KG1 (cell line): ENCODE results near the gene ABHD5.

ENCODE experiments used
- DNase-seq: peaks from one replicate; lab custom pipeline; 2025; lab: John Stamatoyannopoulos, UW

ABHD5 gene

DNA sequence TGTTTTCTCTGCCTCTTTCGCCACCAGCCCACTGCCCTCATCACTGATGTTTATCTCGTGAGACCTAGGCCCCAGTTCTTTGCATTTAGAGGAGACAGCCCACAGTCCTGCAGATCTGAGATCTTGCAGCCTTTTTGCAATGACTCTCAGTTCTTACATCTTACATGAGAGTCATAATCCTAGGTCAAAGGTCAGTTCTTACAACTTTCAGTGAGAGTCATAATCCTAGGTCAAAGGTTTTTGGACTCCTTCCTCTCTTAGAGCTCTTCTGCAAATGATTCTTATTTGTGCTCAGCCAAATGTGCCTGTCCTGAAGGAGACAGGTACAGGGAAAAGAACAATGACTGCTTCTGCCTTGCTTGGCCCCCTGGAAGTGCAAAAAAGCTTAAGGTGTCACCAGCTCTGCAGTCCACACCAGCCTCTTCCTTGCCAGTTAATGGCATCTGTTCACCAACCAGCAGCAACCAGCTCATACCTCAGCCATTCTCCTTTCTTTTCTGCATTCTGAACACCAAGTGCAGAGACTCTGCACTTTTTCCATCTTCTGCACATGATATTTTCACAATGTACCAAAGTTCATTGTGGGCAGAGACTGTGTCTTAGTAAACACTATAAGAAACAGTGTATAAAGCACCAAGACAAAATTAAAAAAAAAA, 67.1 kb downstream of the ABHD5 start:
- no peak for DNase-seq

DNA sequence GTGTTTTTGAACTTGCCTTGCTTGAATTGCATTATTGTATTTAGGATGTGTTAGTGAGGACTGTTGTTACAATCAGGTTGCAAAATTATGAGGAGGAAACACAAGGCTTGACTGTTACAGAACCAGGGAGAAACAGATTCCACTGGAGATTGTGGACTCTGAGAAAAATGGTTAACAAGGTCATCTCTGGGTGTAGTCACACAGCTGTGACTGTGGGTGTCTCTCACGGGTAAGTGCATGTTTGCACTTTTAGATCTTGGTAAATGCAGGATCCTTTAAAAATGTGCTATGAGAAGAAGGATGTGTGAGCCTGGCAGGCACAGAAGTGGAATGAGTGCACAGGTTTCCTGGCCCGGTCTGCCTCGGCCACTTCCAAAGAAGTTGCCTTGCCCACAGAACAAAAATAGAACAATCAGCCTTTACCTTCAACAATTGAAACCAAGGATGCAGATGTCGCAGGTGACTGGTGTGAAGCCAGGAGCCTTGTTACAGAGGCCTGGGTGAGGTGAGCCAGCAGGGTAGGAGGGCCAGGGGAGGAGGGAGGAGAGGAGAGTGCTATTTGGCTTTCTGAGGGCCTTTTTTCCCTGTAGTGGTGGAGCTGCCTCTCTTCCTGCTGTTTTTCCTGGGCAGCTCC, 68.0 kb downstream of the ABHD5 start:
- no peak for DNase-seq

DNA sequence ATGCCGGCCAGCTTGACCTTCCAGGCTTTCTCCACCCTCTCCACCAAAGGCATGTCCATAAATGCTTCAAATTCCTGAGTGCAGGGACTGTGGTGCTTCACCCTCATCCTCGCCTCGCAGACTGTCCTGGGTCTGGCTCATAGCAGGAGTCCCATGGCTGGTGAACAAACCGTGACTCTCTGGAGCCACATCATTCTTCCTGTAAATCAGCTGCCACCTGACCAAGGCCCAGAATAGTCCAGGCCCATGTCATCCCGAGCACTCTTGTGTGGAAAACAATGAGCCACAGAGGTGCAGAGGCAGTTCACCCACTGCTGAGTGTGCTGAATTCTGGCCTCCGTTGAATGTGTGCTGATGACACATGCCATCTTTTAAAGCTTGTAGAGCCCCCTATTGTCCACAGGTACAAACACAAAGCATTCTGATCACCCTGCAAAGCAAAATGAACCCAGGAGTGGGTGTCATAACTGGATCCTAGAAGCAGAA, 68.6 kb downstream of the ABHD5 start:
- no peak for DNase-seq

DNA sequence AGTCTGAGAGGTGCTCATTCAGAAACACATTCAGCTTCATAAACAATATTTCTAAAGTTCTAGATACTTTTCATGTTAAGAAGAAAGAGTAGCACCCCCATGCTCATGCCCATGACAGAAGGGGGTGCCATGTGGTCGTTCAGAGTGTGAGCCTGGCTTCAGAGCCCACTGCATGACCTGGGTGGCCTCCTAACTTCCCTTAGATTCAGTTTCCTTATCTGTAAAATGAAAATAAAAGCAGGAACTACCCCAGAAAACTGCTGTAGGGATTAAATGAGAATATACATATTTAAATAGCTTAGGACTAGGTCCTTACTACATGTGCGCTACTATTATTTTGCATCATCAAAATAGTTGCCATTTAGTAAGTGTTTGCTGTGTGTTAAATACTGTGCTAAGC, 69.2 kb downstream of the ABHD5 start:
- no peak for DNase-seq

DNA sequence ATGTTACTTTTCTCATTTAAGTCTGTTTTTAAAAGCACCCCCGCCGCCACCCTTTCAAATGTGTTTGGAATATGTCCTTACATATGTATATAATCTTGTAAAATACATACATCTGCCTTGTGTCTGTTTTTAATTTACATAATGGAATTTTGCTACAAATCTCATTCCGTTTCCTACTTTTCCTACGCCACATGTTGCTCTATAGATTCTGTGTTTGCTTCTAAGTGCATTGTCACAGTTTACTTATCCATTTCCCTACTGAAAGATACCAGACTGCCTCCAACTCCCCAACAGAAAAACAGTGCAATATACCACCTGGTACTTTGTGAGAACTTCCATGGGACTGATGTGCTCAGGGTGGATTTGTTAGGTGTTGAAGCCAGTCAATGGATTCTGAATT, 70.2 kb downstream of the ABHD5 start:
- no peak for DNase-seq

DNA sequence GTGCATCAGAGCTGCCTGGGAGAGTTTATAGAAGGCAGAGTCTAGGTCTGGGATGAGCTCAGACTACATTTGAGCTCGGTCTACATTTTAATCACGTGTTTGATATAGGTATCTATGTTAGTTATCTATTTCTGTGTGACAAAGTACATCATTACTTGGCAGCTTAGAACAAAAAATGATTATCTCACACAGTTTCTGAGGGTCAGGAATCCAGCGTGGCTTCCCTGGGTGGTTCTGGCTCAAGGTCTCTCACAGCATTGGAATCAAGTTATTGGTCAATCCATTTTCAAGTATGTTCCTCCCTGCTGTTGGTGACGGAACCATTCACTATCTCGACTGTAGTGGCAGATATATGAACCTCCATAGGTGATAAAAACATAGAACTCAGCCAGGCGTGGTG, 71.7 kb downstream of the ABHD5 start:
- no peak for DNase-seq

DNA sequence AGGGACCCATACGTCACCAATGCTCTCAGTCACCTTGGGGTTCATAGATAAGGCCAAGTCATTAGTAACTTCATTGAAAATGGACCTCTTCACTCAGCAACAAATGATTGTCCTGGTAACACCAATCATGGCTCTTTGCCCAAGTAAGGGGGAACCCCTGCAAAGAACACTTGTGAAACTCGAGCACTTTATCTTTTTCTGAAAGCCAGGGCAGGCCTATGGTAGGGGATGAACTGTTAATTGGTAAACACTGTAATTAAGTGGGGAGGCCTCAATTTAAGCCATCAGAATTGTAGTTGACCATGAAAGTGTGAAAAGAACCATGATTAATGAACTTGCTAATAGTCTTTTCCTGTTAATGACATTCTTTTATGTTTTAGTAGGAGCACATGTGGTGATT, 73.3 kb downstream of the ABHD5 start:
- no peak for DNase-seq

DNA sequence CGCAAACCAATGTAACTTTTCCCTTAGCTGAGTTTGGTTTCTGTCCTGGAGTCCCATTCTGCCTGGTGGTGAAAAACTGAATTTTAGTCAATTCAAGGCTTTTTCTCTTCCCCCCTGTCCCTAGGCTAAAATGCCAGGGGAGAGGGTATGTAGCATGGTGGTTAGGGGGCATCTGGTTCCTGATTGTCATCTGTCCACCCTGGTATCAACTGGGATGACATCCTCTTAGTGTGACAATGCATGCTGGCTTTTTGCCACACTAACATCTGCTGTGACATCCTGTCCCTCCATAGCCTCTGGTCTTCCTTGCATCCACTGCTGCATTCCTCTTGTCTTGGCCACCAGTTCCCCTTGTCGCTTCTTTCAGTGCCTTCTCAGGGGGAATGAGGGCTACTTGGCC, 73.7 kb downstream of the ABHD5 start:
- DNase-seq, result no peak

DNA sequence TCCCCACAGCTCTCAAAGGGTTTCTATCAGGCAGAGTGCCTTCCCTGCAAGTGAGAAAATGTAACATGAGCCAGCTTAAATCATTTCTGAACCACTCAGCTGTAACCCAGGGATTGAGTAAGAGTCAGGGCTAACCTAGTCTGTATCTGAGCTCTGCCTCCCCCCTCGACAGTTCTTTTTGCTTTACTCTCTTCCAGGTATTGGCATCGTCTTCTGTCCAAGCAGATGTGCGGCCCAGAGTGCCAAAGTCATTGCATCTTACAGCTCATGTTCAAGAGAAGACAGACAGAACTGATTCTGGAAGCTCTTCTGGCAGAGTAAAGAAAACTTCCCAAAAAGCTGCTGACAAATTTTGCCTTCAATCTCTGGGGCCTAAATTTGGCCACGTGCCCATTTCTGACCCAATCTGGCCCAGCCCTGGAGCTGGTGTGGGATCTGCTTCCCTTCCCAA, 74.8 kb downstream of the ABHD5 start:
- DNase-seq, result no peak

DNA sequence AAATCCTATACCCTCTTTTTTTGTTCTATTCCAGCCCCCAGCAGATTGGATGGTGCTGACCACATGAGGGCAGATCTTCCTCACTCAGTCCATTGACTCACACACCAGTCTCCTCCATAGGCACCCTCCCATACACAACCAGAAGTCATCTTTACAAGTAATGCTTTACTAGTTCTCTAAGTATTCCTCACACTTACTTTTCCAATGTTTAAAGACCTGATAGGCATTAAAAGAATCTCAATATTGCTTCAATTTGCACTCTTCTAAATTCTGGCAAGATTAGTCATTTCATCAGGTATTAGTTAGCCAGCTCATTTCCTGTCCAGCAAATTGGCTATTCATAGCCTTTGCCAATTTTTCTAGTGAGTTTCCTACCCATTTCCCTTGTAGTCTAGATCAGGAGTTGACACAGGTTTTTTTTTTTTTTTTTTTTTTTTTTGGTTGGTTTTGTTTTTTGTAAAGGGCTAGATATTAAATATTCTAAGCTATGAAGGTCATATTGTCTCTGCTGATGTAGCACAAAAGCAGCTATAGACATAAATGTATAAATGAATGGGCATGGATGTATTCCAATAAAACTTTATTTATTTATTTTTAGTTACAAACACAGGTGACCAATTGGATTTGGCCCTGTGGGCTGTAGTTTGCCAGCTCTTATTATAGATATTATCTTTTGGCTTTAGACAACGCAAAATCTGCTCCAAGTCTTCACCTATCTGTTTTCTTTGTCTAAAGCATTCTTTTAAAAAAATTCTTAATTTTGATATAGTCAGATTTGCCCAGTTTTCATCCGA, 76.1 kb downstream of the ABHD5 start:
- no peak for DNase-seq

DNA sequence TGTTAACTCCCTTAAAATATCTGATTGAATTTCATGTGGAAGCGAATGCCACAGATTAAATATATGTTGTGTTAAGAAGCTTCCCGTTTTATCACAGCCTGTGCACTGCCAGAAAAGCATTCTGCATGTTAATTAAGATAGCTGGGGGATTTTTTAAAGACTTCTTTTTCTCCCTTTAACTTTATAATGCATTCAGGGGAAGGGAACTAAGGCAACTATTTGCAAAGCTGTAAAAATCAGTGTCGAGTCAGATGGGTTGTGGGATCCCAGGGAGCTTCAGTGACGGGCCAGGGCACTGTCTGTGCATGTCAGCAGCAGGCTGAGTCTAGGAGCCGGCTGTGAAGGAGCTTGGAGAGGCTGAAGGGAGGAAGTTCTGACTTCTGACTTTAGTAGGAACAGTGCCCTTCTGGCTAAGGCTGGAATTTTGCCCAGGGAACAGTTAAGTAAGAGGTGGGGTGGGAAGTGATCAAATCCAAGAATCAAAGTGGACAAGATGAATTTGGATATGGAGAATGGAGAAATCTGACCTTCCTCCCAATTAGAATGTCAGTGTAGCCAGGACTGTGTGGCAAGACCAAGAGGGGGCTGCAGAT, 77.7 kb downstream of the ABHD5 start:
- no peak for DNase-seq

DNA sequence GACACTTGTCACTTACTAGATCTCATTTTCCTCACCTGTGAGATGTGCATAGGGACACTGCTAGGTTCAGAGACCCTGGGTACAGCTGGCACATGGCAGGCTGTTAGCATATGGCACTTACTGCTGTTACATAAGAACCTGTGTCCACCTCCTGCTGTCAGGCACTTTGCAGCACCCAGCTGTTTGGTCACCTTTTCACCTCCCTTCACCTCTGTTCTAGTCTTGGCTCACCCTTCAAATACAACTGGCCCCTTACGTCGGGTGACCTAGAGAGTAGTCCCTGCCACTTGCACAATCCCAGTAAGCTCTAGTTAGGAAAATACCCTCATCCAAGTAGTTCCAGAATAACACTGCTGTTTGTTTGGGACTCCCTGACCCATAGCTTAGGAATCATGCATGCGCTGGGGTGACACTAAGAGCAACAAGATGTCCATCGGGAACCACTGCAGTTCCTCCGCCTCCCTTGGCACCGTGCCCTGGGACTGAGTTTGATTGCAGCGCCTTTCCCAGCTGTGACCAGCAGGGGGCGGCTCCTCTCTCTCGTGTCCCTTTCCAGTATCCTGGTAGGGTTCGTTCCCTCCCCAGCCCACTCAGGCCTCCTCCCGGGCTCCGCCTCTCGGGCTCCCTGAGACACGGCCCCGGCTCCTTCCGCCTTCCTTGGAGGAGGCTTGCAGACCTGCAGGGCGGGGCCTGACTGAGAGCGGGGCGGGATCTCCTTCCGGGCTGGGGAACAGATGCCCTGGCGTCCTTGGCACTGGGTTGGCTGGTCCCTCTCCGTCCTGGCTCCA, 78.6 kb downstream of the ABHD5 start:
- peak; percentile 31 for DNase-seq

DNA sequence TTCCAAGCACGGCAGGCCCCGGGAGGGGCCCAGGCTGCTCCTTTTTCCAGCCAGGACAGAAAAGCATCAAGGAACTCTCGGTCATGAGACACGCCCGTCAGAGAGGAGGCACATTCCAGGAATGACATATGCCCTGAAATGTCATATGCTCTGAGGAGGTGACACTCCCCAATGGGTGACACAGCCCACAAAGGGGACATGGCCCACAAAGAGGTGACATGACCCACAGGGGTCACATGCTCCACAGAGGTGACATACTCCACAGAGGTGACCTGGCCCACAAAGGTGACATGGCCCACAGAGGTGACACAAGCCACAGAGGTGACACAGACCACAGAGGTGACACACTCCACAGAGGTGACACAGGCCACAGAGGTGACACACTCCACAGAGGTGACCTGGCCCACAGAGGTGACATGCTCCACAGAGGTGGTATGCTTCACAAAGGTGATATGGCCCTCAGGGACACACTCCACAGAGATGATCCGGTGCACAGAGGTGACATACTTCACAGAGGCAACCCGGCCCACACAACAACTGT, 79.2 kb downstream of the ABHD5 start:
- no peak for DNase-seq

DNA sequence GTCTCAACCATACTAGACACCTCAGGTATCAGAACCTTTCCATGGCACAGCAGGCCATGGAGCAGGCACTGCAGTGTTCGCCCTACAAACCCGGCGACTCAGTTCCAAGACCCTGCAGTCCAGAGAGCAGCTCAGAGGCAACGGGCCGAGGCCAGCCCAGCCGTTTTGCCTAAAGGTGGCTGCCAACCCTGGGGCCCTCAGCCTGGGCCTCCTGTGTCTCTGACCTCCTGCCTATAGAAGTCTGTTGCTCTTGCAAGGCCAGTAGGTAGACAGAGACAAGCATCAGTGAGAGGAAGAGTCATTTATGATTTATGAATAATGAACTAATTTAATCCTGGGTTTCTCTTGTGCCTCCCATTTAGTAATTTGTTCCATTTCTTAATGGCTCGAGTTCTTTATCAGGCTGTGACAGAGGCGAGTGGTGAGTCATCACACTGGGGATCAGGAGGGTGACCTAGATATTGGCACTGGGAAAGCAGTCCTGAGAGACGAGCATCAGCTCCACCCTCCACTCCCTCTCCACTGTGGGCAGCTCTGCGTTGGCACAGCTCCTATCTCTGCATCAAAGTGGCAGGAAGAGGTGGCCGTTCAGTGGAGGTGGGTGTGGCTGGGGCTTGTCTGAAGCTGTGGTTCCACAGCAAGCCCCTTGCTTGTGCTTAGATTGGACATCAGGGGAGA, 79.8 kb downstream of the ABHD5 start:
- no peak for DNase-seq

DNA sequence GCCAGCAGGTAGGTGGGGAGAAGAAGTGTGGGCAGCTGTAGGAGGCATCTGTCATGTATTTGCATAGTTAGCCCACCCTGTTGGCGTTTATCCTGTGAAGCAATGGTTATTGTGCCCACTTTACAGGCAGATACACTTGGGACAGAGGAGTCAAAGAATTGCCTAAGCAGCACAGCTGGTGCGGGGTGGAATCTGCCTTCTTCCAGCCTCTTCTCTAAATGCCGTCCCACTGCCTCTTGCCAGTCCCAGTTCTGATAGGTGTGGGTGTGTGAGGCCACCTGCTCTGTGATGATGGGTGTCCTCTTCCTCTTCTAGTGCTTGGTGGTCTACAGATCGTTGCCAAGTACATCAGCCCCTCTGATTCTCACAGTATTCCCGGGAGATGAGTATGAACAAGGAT, 80.9 kb downstream of the ABHD5 start:
- DNase-seq, result no peak

DNA sequence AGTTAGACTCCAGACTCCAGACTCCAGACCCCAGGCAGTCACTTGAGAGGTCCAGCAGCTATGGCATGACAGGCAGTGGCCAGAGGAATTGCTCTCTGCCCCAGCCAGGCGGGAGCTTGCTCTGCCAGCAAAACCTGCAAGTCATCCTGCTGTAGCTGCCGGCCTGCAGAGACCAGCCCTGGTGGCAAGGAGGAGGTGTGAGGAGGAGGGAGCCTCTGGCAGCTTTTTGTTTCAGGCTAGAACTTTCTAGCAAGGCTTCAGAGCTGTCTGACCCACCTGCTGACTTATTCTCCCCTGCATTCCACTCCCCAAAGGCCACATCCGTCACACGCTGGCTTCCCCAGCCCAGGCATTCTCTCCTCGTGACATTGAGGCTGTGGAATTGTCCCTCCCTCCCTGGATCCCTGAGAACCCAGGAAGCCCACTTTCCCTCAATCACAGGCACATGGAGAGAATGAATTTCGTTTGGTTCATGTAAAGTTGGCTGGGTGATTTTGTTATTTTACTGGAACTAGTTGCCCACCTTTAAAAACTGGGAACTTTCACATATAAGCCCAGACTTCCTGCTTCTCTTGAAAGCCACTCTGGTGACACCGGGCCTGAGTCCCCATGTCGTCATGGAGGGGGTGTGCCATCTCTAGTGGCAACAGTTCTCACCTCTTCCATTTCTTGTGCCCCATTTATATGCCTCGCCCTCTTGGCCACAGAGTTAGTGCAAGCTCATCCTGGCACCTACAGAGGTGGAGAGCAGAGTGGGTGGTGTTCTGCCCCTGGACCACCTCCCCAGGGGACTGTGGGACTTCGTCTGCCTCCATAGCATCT, 82.7 kb downstream of the ABHD5 start:
- no peak for DNase-seq

DNA sequence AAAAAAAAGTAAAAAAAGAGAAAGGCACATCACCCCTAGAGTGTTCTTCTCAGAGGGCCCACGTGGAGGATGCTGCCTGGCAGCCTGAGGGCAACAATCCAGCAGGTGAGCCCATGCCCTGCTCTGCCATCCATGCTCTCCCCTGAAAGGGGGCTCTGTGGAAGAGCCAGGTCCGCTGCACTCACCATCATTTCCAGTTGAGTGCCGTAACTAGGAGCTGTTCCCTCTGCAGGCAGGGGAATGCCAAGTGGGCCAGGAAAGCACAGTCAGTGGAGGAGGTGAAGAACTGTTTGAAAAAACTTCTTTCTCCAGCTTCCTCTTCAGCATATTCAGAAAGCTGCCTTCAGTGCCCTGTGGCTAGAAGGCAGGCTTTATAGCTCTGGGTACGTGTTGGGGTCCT, 84.1 kb downstream of the ABHD5 start:
- no peak for DNase-seq

DNA sequence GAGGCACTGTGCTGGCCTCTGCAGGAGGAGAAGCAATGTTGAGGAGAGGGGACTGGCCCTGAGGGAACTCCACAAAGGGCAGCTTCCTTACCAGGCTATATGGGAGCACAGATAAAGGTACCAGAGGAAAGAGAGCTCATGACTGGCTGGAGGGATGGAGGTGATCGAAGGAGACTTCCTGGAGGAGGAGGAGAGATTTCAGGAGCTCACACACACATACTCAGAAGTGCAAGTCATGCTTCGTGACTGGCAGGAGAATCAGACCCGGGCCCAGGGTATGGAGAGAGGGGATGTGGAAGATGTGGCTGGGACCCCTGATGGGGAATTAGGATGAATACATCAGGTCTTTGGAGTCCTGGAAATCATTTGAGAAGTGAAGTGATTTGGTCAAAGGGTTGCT, 85.4 kb downstream of the ABHD5 start:
- DNase-seq, result no peak

DNA sequence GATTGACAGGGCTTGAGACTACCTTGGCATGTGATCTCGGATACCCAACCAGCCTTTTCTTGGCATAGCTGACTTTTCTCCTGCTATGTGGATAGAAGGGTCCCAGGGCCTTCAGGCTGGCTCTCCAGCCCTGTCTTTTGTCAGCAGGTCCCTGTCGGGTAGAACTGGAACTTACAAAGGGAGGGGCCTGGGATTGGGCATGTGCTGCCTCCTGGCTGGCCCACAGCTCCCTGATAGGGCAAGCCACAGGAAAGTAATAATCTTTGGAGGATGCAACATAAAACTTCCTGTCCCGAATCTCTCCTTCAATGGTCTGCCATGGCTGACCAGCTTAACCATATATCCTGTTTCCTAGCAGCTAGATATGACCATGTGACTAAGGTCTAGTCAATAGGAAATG, 89.1 kb downstream of the ABHD5 start:
- DNase-seq, result no peak

DNA sequence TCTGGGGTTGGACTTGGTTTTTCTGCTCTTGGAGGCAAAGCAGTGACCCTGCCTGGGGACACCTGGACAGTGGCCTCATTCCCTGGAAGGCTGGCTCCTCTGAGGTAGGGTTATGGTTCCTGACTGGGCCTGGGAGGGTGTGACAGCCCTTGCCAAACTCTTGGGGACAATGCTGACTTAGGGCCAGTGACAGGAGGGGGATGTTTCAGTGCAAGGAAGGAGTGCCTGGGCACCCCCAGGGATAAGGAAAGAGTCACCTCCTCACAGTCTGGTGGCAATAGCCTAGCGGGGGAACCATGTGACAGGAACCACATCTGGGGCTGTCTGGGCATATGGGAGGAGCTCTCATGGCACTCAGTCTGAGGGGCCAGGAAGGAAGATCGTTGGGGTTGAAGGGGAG, 91.8 kb downstream of the ABHD5 start:
- no peak for DNase-seq
